A549 (cell line): ENCODE measurements around the gene ZNF581. TPM values are rescaled to one million over a fixed set of nuclear protein-coding genes. Genes with fewer than 3 reads are reported as not detected.

ENCODE experiments used
- ATAC-seq, 2 experiments: fragments of 200-7000 bp in 1 of 2; fragments of >200 bp in 1 of 2; cut with Nextera tagmentation in 1 of 2; cut with Tn5 transposase in 1 of 2; 3 replicates each; pipeline versions ENCODE4 v1.8.0 to v1.9.1; 2018 to 2020; ENCODE audit warnings: mild to moderate bottlenecking in 1 of 2, moderate library complexity in 1 of 2
- CTCF ChIA-PET: fragments of 300-600 bp; sonication (Branson Sonifier 250); formaldehyde crosslinking; extraction: SDS; loops from one replicate; lab custom pipeline; 2021; ENCODE audit warnings: antibody characterized with exemption, inconsistent platforms; lab: Yijun Ruan, JAX
- POLR2A ChIA-PET: fragments of 350-600 bp; formaldehyde crosslinking; extraction: SDS; loops from one replicate; lab custom pipeline; 2021; ENCODE audit warnings: antibody characterized with exemption, inconsistent platforms; lab: Yijun Ruan, JAX
- DNase-seq, 2 experiments: peaks; one replicate each; pipeline versions ENCODE4 v3.0.0 to v3.0.0-alpha.2; 2011 to 2016; ENCODE audit warnings: low read depth in 1 of 2, low spot score in 1 of 2
- FAIRE-seq: peaks from 2 replicates; lab custom pipeline; 2011; peaks lifted over from hg19 to GRCh38; lab: Jason Lieb, UNC
- H3K27ac ChIP-seq, 2 experiments: fragments of >200 bp; sonication (Bioruptor Twin); formaldehyde crosslinking; 3 replicates each; pipeline ENCODE4 v1.5.1; 2016 to 2017
- H3K4me1 ChIP-seq: fragments of >200 bp; sonication (Bioruptor Twin); formaldehyde crosslinking; 3 replicates; pipeline ENCODE4 v1.6.1; 2016
- H3K4me2 ChIP-seq: fragments of >200 bp; sonication (Bioruptor Twin); formaldehyde crosslinking; 3 replicates; pipeline ENCODE4 v1.6.1; 2016
- H3K4me3 ChIP-seq: fragments of >200 bp; sonication (Bioruptor Twin); formaldehyde crosslinking; 3 replicates; pipeline ENCODE4 v1.5.1; 2016
- H3K9me3 ChIP-seq: fragments of >200 bp; sonication (Bioruptor Twin); formaldehyde crosslinking; 3 replicates; pipeline ENCODE4 v1.6.1; 2016
- ATOH8 ChIP-seq: fragments of 250-450 bp; sonication (Bioruptor Pico); IDR thresholded peaks from 2 replicates; pipeline ENCODE4 v1.5.0; 2020; ENCODE audit warnings: low read depth, mild to moderate bottlenecking, moderate library complexity
- BCL3 ChIP-seq: fragments of >200 bp; sonication (Bioruptor Twin); formaldehyde crosslinking; IDR thresholded peaks from 3 replicates; pipeline ENCODE4 v1.6.1; 2016
- CBX2 ChIP-seq: fragments of 200-600 bp; sonication (generic); IDR thresholded peaks from 2 replicates; pipeline ENCODE4 v1.6.1; 2016; ENCODE audit warnings: low read depth, mild to moderate bottlenecking, borderline replicate concordance
- CBX8 ChIP-seq: fragments of 200-600 bp; sonication (generic); IDR thresholded peaks from 2 replicates; pipeline ENCODE4 v1.6.1; 2016
- CHD2 ChIP-seq: fragments of 150-350 bp; IDR thresholded peaks from 2 replicates; pipeline ENCODE4 v1.6.1; 2014; ENCODE audit warnings: low read length; ENCODE audit not compliant: partially characterized antibody
- CHD4 ChIP-seq: fragments of 200-600 bp; sonication (generic); IDR thresholded peaks from 2 replicates; pipeline ENCODE4 v1.6.1; 2016; ENCODE audit warnings: antibody characterized with exemption, mild to moderate bottlenecking, borderline replicate concordance
- CTCF ChIP-seq: fragments of >200 bp; sonication (Bioruptor Twin); formaldehyde crosslinking; IDR thresholded peaks from 3 replicates; pipeline ENCODE4 v1.5.1; 2016
- ESRRA ChIP-seq: fragments of 150-350 bp; IDR thresholded peaks from 2 replicates; pipeline ENCODE4 v1.6.1; 2014; ENCODE audit warnings: mild to moderate bottlenecking, low read length, borderline replicate concordance
- FOSL2 ChIP-seq, 2 experiments: fragments of 450-650 bp in 1 of 2; fragments of >200 bp in 1 of 2; sonication (Bioruptor Twin) in 1 of 2; formaldehyde crosslinking; IDR thresholded peaks; 2 replicates each; pipeline versions ENCODE4 v1.5.0 to v1.6.1; 2016 to 2020; ENCODE audit warnings: mild to moderate bottlenecking in 1 of 2, moderate library complexity in 1 of 2
- GATA3 ChIP-seq: IDR thresholded peaks from 2 replicates; pipeline ENCODE4 v1.6.1; 2012; ENCODE audit warnings: borderline replicate concordance
- HDAC2 ChIP-seq: fragments of 200-600 bp; sonication (generic); IDR thresholded peaks from 2 replicates; pipeline ENCODE4 v1.6.1; 2016
- HMGXB4 ChIP-seq: fragments of 250-450 bp; sonication (Bioruptor Pico); IDR thresholded peaks from 2 replicates; pipeline ENCODE4 v1.5.0; 2021; ENCODE audit warnings: mild to moderate bottlenecking, moderate library complexity, borderline replicate concordance
- HOXA7 ChIP-seq: fragments of 250-450 bp; sonication (Bioruptor Pico); IDR thresholded peaks from 2 replicates; pipeline ENCODE4 v1.5.0; 2020; ENCODE audit warnings: mild to moderate bottlenecking, moderate library complexity
- HOXB13 ChIP-seq: fragments of 250-450 bp; sonication (Bioruptor Pico); IDR thresholded peaks from 2 replicates; pipeline ENCODE4 v1.5.0; 2020; ENCODE audit warnings: low read depth, mild to moderate bottlenecking, moderate library complexity
- JUN ChIP-seq, 2 experiments: fragments of >200 bp; sonication (Bioruptor Twin); formaldehyde crosslinking; IDR thresholded peaks; 2 replicates in 1 of 2; 3 replicates in 1 of 2; pipeline ENCODE4 v1.6.1; 2016 to 2017
- KDM1A ChIP-seq: fragments of 200-600 bp; sonication (generic); IDR thresholded peaks from 2 replicates; pipeline ENCODE4 v1.6.1; 2016; ENCODE audit warnings: low read depth, mild to moderate bottlenecking
- KDM5A ChIP-seq: fragments of 200-600 bp; sonication (generic); IDR thresholded peaks from 2 replicates; pipeline ENCODE4 v1.6.1; 2016; ENCODE audit warnings: antibody characterized with exemption, mild to moderate bottlenecking
- MAX ChIP-seq: IDR thresholded peaks from 2 replicates; pipeline ENCODE4 v1.6.1; 2012
- MYC ChIP-seq: IDR thresholded peaks from 2 replicates; pipeline ENCODE4 v1.6.1; 2012; ENCODE audit warnings: mild to moderate bottlenecking, inconsistent platforms, low read length, improper control_type of control experiment, borderline replicate concordance
- NPAS2 ChIP-seq: fragments of 250-450 bp; sonication (Bioruptor Pico); IDR thresholded peaks from 2 replicates; pipeline ENCODE4 v1.8.0; 2022; ENCODE audit warnings: mild to moderate bottlenecking, moderate library complexity, borderline replicate concordance
- PBX3 ChIP-seq: IDR thresholded peaks from 2 replicates; pipeline ENCODE4 v1.6.1; 2012
- POLR2A ChIP-seq: IDR thresholded peaks from 2 replicates; pipeline ENCODE4 v1.6.1; 2012; ENCODE audit warnings: mild to moderate bottlenecking, low read length
- POLR2AphosphoS2 ChIP-seq: conservative IDR thresholded peaks from 2 replicates; pipeline ENCODE4 v1.6.1; 2012; ENCODE audit warnings: low read length, improper control_type of control experiment, inconsistent platforms
- RAD21 ChIP-seq, 2 experiments: fragments of >200 bp in 1 of 2; sonication (Bioruptor Twin) in 1 of 2; formaldehyde crosslinking in 1 of 2; IDR thresholded peaks in 1 of 2; conservative IDR thresholded peaks in 1 of 2; 2 replicates in 1 of 2; 3 replicates in 1 of 2; pipeline ENCODE4 v1.6.1; 2012 to 2018; ENCODE audit warnings: inconsistent platforms in 1 of 2
- RCOR1 ChIP-seq: fragments of 150-350 bp; IDR thresholded peaks from 2 replicates; pipeline ENCODE4 v1.6.1; 2014; ENCODE audit warnings: antibody characterized with exemption, low read length, low read depth
- RFX5 ChIP-seq: fragments of 450-650 bp; IDR thresholded peaks from 2 replicates; pipeline ENCODE4 v1.7.1; 2014; ENCODE audit warnings: antibody characterized with exemption, mild to moderate bottlenecking, moderate library complexity
- SREBF2 ChIP-seq: fragments of 450-650 bp; IDR thresholded peaks from 2 replicates; pipeline ENCODE4 v1.6.1; 2014; ENCODE audit warnings: mild to moderate bottlenecking, moderate library complexity
- ZC3H11A ChIP-seq: fragments of 450-650 bp; IDR thresholded peaks from 2 replicates; pipeline ENCODE4 v1.6.1; 2014; ENCODE audit warnings: antibody characterized with exemption, mild to moderate bottlenecking
- WGBS: methylation state at CpG from one replicate; pipeline ENCODE4 v1.1.6; 2017; ENCODE audit errors: missing lambda C conversion rate; 5-methylcytosine and 5-hydroxymethylcytosine counted together
- polyA plus RNA-seq, 4 experiments: library from polyadenylated mRNA; depleted of rRNA in 3 of 4; stranded (reverse); fragments of >200 nt; fragmentation: RNase III in 1 of 4; extraction: RNeasy Plus Mini Kit Qiagen cat#74134 plus additional on column Dnase treatment in 1 of 4; gene quantifications; 2 replicates in 3 of 4; 3 replicates in 1 of 4; pipeline ENCODE4 v1.2.3, GENCODE V29; 2011 to 2017

Gene ZNF581
- polyA plus RNA-seq, 2 of the 4 experiments (the other 2 are of a cell fraction): 13.9 to 24.9 TPM

- 2% methylated on average over 52 of the region's 52 CpGs for WGBS
- H3K4me3 ChIP-seq: peak overlapping the region; percentile 68
- H3K9me3 ChIP-seq: no peaks in the 10 kb centered on the region
- ChIA-PET POLR2A (interaction anchor here (0.5 to 2.1 kb wide), 42 partner anchors 8 to 1191 kb away, joined by 3 to 31 read pairs (median 4); partner anchors contain the start of genes EPN1, FIZ1, ISOC2 and LENG9), CTCF (interaction anchor here (0.6 to 4.3 kb wide), 20 partner anchors 9 to 513 kb away, joined by 3 to 97 read pairs (median 4); partner anchors contain the start of genes DNAAF3, ZNF580, ZNF581 and ZNF628)
- peak; percentile 71 to 85 for ATAC-seq
- H3K27ac ChIP-seq: peak overlapping the region; percentile 96 to 98
- peak; percentile 100 for FAIRE-seq
- H3K4me2 ChIP-seq: peak overlapping the region; percentile 43
- peaks cover 36% of the 10 kb centered on the region for H3K4me1 ChIP-seq
- TF ChIP-seq JUN (IDR thresholded peaks at IDR 0.05) (no peak; a peak in 2 of 5 replicates), MYC (no peak), KDM1A (no peak), RAD21 (conservative IDR thresholded peaks at IDR 0.05 in 1 of 2, IDR thresholded peaks at IDR 0.05 in 1 of 2) (no peak), HDAC2 (no peak), HOXA7 (CRISPR knock-in tag) (no peak), MAX (no peak), POLR2A (no peak), HMGXB4 (CRISPR knock-in tag) (no peak), GATA3 (no peak), ATOH8 (CRISPR knock-in tag) (no peak), CHD4 (no peak), HOXB13 (CRISPR knock-in tag) (no peak), CTCF (no peak), CHD2 (no peak), ESRRA (no peak)
- DNase-seq: peak; percentile 90 to 100
Observed at GRCh38 chr19:55654323-55654867, 10.9 kb downstream of the ZNF581 start.

- no peak for FAIRE-seq
- Histone ChIP-seq H3K4me2 (peak within 1 kb of the TSS; percentile 91), H3K4me1 (peaks cover 40% of the 10 kb centered on the region), H3K9me3 (no peaks in the 10 kb centered on the region), H3K27ac (peak within 1 kb of the TSS; percentile 96 to 98), H3K4me3 (peak within 1 kb of the TSS; percentile 68)
- WGBS: under 1% methylated on average over 51 of the region's 95 CpGs
- DNase-seq: peak; percentile 85 to 96
- peak; percentile 66 to 73 for ATAC-seq
- POLR2A ChIA-PET: interaction anchor here (0.5 to 2.1 kb wide), 41 partner anchors 8 to 1191 kb away, joined by 3 to 31 read pairs (median 4); partner anchors contain the start of genes EPN1, FIZ1, ISOC2 and LENG9
- CTCF ChIA-PET: interaction anchor here (0.6 to 4.3 kb wide), 20 partner anchors 8 to 514 kb away, joined by 3 to 97 read pairs (median 4); partner anchors contain the start of genes DNAAF3, ZNF580, ZNF581 and ZNF628
- TF ChIP-seq HDAC2 (no peak), RCOR1 (no peak), CBX2 (no peak), PBX3 (peak; percentile 73; the same call in 1 of the 2 replicates), MAX (peak; percentile 99), FOSL2 (IDR thresholded peaks at IDR 0.05) (no peak), FOSL2 (CRISPR knock-in tag; IDR thresholded peaks at IDR 0.05) (peak; percentile 13), CHD4 (no peak), SREBF2 (no peak), POLR2A (peak; percentile 84), NPAS2 (CRISPR knock-in tag) (no peak; the same call in 1 of the 2 replicates), BCL3 (peak; percentile 94), CBX8 (no peak), ZC3H11A (no peak), POLR2AphosphoS2 (no peak), KDM5A (no peak), RFX5 (no peak)
Observed at GRCh38 chr19:55654868-55655647, 11.6 kb downstream of the ZNF581 start, which contains the start of gene U2AF2. U2AF2 (plus strand) TSS chr19:55655035; CDS start chr19:55655105, 70 bp downstream.
